Right cardiac atrium (tissue), 5 donors: ENCODE data around the gene KRTAP4-6. TPM values are rescaled to one million over a fixed set of nuclear protein-coding genes. Genes with fewer than 3 reads are reported as not detected.
"Not testable (repeated sequence)": the region's sequence is repeated elsewhere in the genome, so short reads cannot be mapped to it uniquely, and the experiment has no call there.

Experiments used
- ATAC-seq, 2 donors: fragments of 200-7000 bp; cut with Tn5 transposase; one replicate each; pipeline versions ENCODE4 v1.8.0 to v1.9.1; 2020; ENCODE audit warnings: moderate library complexity in 2 of 2, mild to moderate bottlenecking in 1 of 2
- DNase-seq, 3 donors: peaks; one replicate each; pipeline ENCODE4 v3.0.0-alpha.2; 2020
- H3K27ac ChIP-seq: one replicate; pipeline ENCODE4 v1.5.1; 2013; ENCODE audit warnings: mild to moderate bottlenecking, low read length, control low read depth, moderate library complexity
- H3K27me3 ChIP-seq: one replicate; pipeline ENCODE4 v1.6.1; 2013; ENCODE audit not compliant: control insufficient read depth, insufficient read depth
- H3K4me1 ChIP-seq: one replicate; pipeline ENCODE4 v1.6.1; 2013; ENCODE audit warnings: low read length; ENCODE audit not compliant: control insufficient read depth, insufficient read depth
- H3K4me3 ChIP-seq: one replicate; pipeline ENCODE4 v1.5.1; 2013; ENCODE audit warnings: low read length, control low read depth
- H3K9me3 ChIP-seq: one replicate; pipeline ENCODE4 v1.6.1; 2013; ENCODE audit warnings: low read length; ENCODE audit not compliant: control insufficient read depth
- WGBS: extraction: QIAGEN DNeasy Blood & Tissue Kit; methylation state at CpG from one replicate; pipeline ENCODE4 v1.1.7; 2013; 5-methylcytosine and 5-hydroxymethylcytosine counted together
- intact Hi-C, 4 donors: fragments of 100-400 bp; cut with DNase I; formaldehyde crosslinking; loops; one replicate each; pipeline versions ENCODE4 v1.11.0 to v1.14.0; 2022 to 2023
- polyA plus RNA-seq: library from polyadenylated mRNA; stranded (reverse); fragments of 200-250 nt; gene quantifications from one replicate; pipeline ENCODE4 v1.2.3, GENCODE V29; 2013
- total RNA-seq, 4 donors: library from RNA; stranded (reverse); fragmentation: NEBNext Ultra II Directional; extraction: Animal tissue kit (Norgen Biotek cat#: 25700); gene quantifications; one replicate each; pipeline ENCODE4 v1.2.1, GENCODE V29; 2021
- donor health status: healthy with polysubstance abuse.
- donor health status: DM: no; HTN: yes; CAD: no.
- donor health status: DM: no; HTN: no; CAD: no.
- donor health status: DM: no; HTN: yes; CAD: no; lungs with severe emphysema.
- donor health status: DM: yes; HTN: yes; CAD: no.

The KRTAP4-6 gene
- total and polyA plus RNA-seq, 5 donors, result not detected

DNA sequence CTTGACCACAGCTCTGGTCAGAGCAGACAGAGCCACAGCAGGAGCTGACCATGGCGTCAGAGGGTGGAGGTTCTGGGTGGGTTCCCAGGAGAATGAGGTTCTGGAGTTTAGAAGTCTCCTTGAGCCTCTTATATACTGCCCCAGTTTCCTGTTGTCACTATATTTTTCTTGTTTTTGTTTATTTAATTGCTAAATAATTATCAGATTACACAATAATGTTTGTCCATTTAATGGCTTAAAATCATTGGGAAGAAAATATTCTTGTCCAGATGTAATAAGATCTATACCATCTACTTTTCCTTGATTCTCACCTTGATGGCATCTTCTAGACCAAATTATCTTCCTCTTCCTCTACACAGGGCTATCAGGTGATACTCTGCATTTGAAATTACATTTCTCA is 27.8 kb upstream of the KRTAP4-6 start, which contains the start of gene KRTAP4-3:
Gene KRTAP4-3 (minus strand): TSS at position 101 of the 400 bp plus-strand sequence. CDS start 49 bp downstream, at position 52.
- no peak within 1 kb of the TSS for H3K27ac ChIP-seq
- DNase-seq (no peak), ATAC-seq (no peak)
- H3K9me3 ChIP-seq, result no peaks in the 10 kb centered on the region
- no peak within 1 kb of the TSS for H3K4me3 ChIP-seq
- H3K4me1 ChIP-seq, result no peaks in the 10 kb centered on the region
- intact Hi-C loops, result no loop called here
- no peaks in the 10 kb centered on the region for H3K27me3 ChIP-seq
- 54% methylated on average over 1 of the region's 1 CpG for WGBS

DNA sequence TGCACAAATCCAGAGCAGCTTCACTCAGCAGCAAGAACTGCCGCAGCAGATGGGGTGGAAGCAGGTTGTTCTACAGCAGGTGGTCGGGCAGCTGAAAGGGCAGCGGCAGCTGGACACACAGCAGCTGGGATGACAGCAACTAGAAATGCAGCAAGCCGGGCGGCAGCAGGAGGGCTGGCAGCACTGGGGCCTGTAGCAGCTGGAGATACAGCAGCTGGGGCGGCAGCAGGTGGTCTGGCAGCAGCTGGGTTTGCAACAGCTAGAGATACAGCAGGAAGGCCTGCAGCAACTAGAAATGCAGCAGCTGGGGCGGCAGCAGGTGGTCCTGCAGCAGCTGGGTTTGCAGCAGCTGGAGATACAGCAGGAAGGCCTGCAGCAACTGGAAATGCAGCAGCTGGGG is 27.2 kb upstream of the KRTAP4-6 start:
- ATAC-seq (no peak), DNase-seq (no peak)
- Histone ChIP-seq H3K27ac (no peak overlapping the region), H3K27me3 (no peaks in the 10 kb centered on the region), H3K4me3 (no peak overlapping the region), H3K9me3 (no peaks in the 10 kb centered on the region), H3K4me1 (no peaks in the 10 kb centered on the region)
- WGBS, result 82% methylated on average over 7 of the region's 7 CpGs
- intact Hi-C loops, result no loop called here

DNA sequence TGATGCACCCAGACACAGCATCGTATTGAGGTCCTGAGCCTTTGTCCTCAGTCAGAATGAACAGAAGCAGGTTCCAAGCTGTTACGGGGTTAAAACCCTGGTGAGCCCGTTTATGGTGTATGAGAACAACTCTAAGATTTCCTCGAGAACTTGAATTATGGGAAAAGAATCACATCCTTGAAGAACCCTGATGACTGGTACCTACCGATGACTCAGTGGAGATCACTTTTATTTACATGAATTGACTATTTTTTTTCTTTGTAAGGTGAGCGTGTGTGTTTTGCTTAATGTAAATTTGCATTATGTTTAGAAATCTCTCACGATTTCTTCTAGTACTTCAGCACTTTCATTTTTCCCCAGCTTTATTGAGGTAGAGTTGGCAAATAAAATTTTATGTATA is 23.5 kb upstream of the KRTAP4-6 start:
- H3K4me1 ChIP-seq, result no peaks in the 10 kb centered on the region
- ATAC-seq (no peak), DNase-seq (no peak)
- H3K27ac ChIP-seq, result no peak overlapping the region
- H3K4me3 ChIP-seq, result no peak overlapping the region
- intact Hi-C loops, result no loop called here
- H3K9me3 ChIP-seq, result no peaks in the 10 kb centered on the region
- H3K27me3 ChIP-seq, result no peaks in the 10 kb centered on the region
- WGBS, result 73% methylated on average over 7 of the region's 7 CpGs

DNA sequence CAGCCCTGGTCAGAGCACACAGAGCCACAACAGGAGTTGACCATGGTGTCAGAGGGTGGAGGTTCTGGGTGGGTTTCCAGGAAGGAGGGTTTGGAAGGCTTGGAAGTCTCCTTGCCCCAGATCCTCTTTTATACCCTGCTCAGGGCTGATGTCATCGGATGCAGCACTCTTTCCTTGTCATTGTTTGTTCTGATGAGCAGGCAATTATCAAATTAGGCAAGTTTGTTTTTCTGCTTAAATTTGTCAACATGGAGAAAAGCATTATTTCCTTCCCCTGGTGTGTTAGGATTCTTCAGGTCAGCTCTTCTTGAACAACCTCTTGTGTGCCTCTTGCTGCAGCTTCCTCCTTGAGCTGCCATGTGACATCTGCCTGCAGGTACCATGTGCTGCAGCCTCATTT is 20.3 kb upstream of the KRTAP4-6 start, which contains the start of gene KRTAP4-4:
Gene KRTAP4-4 (minus strand): TSS at position 101 of the 400 bp plus-strand sequence. CDS start 57 bp downstream, at position 44.
- no peaks in the 10 kb centered on the region for H3K4me1 ChIP-seq
- no peak for DNase-seq
- no peaks in the 10 kb centered on the region for H3K27me3 ChIP-seq
- WGBS, result 70% methylated on average over 1 of the region's 1 CpG
- no peak within 1 kb of the TSS for H3K4me3 ChIP-seq
- intact Hi-C loops, result no loop called here
- H3K9me3 ChIP-seq, result no peaks in the 10 kb centered on the region
- ATAC-seq, result no peak
- no peak within 1 kb of the TSS for H3K27ac ChIP-seq

DNA sequence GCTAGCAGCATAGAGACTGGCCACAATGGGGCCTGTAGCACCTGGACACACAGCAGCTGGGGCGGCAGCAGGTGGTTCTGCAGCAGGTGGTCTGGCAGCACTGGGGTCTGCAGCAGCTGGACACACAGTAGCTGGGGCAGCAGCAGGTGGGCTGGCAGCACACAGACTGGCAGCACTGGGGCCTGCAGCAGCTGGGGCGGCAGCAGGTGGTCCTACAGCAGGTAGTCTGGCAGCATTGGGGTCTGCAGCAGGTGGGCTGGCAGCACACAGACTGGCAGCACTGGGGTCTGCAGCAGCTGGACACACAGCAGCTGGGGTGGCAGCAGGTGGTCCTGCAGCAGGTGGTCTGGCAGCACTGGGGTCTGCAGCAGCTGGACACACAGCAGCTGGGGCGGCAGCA is 19.8 kb upstream of the KRTAP4-6 start:
- ATAC-seq, H3K27ac ChIP-seq, DNase-seq, H3K4me3 ChIP-seq, intact Hi-C loops, H3K4me1 ChIP-seq, H3K27me3 ChIP-seq, H3K9me3 ChIP-seq: not testable (repeated sequence)
- 84% methylated on average over 3 of the region's 3 CpGs for WGBS

DNA sequence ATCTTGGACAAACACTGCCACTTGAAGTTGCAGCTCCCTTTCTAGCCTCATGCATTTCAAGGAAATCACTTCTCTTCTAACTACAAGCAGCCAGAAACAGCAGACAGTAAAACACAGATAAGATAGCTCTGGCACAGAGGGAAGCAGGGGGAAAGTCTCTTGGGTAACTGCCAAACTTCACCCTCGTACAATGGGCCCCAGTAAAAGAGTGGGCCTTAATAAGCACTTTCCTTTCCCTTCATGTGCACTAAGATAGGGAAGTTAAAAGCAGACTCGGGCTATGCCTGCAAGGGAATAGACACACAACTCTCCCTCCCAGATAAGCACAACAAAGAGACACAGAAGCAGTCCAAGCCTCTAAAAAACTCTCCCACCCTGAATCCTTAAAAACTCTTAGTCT is 13.5 kb upstream of the KRTAP4-6 start:
- no peaks in the 10 kb centered on the region for H3K27me3 ChIP-seq
- H3K27ac ChIP-seq, result no peak overlapping the region
- H3K4me3 ChIP-seq, result no peak overlapping the region
- DNase-seq (no peak), ATAC-seq (no peak)
- no peaks in the 10 kb centered on the region for H3K4me1 ChIP-seq
- WGBS, result 3% methylated on average over 2 of the region's 2 CpGs
- no peaks in the 10 kb centered on the region for H3K9me3 ChIP-seq
- intact Hi-C loops, result no loop called here

DNA sequence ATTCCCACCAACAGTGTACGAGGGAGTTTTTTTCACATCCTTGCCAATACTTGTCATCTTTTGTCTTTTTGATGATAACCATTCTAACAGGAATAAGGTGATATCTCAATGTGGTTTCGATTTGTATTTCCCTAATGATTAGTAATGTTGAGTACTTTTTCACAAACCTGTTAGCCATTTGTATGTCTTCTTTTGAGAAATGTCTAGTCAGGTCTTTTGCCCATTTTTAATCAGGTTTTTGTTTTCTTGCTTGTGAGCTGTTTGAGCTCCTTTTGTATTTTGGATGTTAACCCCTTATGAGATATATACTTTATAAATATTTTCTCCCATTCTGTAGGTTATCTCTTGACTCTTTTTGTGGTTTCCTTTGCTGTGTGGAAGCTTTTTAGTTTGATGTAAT is 11.2 kb upstream of the KRTAP4-6 start:
- Histone ChIP-seq H3K4me3 (no peak overlapping the region), H3K4me1 (no peaks in the 10 kb centered on the region), H3K27me3 (no peaks in the 10 kb centered on the region), H3K27ac (no peak overlapping the region), H3K9me3 (no peaks in the 10 kb centered on the region)
- DNase-seq (no peak), ATAC-seq (no peak)
- WGBS, result 60% methylated on average over 2 of the region's 2 CpGs
- intact Hi-C loops, result no loop called here

DNA sequence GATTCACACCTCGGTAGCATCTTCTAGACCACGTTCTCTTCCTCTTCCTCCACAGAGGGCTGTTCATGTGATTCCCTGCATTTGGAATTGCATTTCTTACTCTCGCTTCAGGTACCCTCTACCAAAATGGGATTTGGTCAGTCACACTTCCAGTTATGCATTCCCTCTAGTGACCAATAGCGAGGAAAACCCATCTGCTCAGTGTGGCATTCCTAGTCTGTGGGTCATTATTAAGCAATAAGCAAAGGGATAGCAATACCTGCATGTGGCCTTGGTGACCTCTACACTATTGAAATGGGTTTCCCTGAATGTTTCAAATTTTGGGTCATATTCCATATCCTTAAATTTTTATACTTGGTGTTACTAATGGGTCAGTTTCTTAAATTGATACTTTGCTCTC is 9.7 kb upstream of the KRTAP4-6 start:
- no peaks in the 10 kb centered on the region for H3K27me3 ChIP-seq
- ATAC-seq (no peak), DNase-seq (no peak)
- intact Hi-C loops, result no loop called here
- H3K4me3 ChIP-seq, result no peak overlapping the region
- WGBS, result 78% methylated on average over 4 of the region's 4 CpGs
- H3K9me3 ChIP-seq, result no peaks in the 10 kb centered on the region
- no peaks in the 10 kb centered on the region for H3K4me1 ChIP-seq
- no peak overlapping the region for H3K27ac ChIP-seq

DNA sequence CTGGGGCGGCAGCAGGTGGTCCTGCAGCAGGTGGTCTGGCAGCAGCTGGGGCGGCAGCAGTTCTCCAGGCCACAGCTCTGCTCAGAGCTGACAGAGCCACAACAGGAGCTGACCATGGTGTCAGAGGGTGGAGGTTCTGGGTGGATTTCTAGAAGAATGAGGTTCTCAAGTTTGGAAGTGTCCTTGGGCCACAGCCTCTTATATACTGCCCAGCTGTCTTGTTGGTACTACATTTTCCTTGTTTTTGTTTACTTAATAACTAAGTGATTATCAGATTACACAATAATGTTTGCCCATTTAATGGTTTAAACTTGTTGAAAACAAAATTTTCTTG is 9.3 kb upstream of the KRTAP4-6 start, which contains the start of gene KRTAP4-5:
Gene KRTAP4-5 (minus strand): TSS at position 174 of the 334 bp plus-strand sequence. CDS start 58 bp downstream, at position 116.
- DNase-seq, result no peak
- Histone ChIP-seq H3K9me3 (no peaks in the 10 kb centered on the region), H3K4me3 (no peak within 1 kb of the TSS), H3K4me1 (no peaks in the 10 kb centered on the region), H3K27ac (no peak within 1 kb of the TSS), H3K27me3 (no peaks in the 10 kb centered on the region)
- WGBS, result 51% methylated on average over 2 of the region's 2 CpGs
- no peak for ATAC-seq
- intact Hi-C loops, result no loop called here

DNA sequence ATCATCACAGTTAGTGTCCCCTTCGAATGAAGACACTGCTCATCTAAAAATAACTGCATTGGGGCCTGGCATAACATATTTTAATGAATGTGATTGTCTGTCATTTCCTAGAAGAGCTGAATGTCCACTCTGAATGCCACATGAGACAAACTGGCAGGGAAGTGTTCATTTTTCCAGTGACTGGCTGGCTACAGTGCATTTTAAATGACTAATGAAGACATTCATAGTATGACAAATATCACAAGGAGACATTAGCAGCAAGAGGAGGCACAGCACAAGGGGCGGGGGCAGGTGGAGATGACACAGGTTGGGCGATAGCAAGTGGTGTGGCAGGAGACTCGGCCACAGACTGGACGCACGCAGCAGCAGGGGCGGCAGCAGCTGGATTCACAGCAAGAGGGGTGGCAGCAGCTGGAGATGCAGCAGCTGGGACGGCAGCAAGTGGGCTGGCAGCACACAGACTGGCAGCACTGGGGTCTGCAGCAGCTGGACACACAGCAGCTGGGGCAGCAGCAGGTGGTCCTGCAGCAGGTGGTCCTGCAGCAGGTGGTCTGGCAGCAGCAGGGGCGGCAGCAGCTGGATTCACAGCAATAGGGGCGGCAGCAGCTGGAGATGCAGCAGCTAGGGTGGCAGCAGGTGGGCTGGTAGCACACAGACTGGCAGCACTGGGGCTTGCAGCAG is 8.8 kb upstream of the KRTAP4-6 start:
- intact Hi-C loops, H3K4me3 ChIP-seq, H3K27ac ChIP-seq, H3K27me3 ChIP-seq, DNase-seq, H3K4me1 ChIP-seq, H3K9me3 ChIP-seq, ATAC-seq: not testable (repeated sequence)
- WGBS, result 70% methylated on average over 10 of the region's 10 CpGs

DNA sequence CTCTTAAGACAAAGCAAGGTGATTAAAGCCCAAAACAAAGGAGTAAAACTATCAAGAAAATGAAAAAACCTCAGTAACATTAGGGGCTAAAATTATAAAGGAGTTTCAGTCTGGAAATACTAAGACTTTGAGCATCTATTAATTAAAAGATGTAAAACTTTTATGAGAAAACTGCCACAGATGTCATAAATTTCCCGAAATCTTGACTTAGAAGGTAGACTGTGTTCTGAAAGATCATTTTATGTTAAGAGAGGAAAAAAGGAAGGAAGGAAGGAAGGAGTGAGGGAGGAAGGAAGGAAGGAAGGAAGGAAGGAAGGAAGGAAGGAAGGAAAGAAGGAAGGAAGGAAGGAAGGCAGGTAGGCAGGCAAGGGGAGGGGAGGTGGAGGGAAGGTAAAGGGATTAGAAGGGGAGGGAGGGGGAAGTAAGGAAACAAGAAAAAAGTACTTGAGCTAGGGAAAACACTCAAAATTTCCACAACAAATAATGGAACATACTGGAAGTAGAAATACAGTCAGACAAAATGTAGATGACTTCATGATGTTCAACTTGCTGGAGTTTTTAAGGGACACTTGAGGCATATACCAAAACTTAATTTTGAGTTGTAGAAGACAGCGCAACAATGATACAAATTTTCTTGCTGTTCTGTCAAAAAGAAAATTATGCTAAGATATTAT is 7.3 kb upstream of the KRTAP4-6 start:
- H3K9me3 ChIP-seq, result no peaks in the 10 kb centered on the region
- no peak overlapping the region for H3K4me3 ChIP-seq
- DNase-seq (no peak), ATAC-seq (no peak)
- H3K27me3 ChIP-seq, result no peaks in the 10 kb centered on the region
- 89% methylated on average over 2 of the region's 2 CpGs for WGBS
- intact Hi-C loops, result no loop called here
- no peaks in the 10 kb centered on the region for H3K4me1 ChIP-seq
- H3K27ac ChIP-seq, result no peak overlapping the region
